ENCODE results near the gene ARSG. TPM values are rescaled to one million over a fixed set of nuclear protein-coding genes. Genes with fewer than 3 reads are reported as not detected.
"Not testable (repeated sequence)": the region's sequence is repeated elsewhere in the genome, so short reads cannot be mapped to it uniquely, and the experiment has no call there.

Gene ARSG
- total RNA-seq, 1 donor from 2014 or later: 3.4 TPM

GRCh38 chr17:68387435-68388218 lies 96.3 kb downstream of the ARSG start:
- DNase-seq (ENCODE audit: low spot score): no peak

DNA sequence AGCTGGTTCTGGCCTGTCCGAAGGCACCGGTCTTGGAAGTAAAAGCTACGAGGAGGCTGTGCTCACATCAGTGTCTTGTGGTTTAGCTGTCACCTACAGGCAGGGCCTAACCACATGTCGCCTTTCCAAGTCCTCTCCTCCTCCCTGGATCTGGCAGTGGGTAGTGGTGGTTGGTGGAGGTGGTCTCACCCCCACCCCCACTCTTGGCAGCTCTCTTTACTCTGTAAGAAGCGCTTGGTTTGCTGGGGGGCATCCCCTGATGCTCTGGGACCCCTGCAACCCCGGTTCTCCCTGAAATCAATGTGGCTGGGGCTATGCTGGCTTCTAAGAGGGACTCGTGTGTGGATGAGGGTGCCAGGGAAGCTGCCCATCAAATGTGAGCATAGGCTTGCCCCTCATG lies 97.7 kb downstream of the ARSG start:
- DNase-seq (ENCODE audit: low spot score) (no peak), ATAC-seq (no peak)

More at GRCh38 chr17:68387435-68388218, 96.3 kb downstream of the ARSG start:
- no peak for ATAC-seq

- ATAC-seq: no peak
- no peak for DNase-seq (ENCODE audit: low spot score)
These were observed 99.7 kb downstream of the ARSG start for GRCh38 chr17:68390888-68391545.

- ATAC-seq: peak; percentile 80
- peak; percentile 90 for DNase-seq (ENCODE audit: low spot score)
These were observed 100.4 kb downstream of the ARSG start for GRCh38 chr17:68391561-68392268.

DNA sequence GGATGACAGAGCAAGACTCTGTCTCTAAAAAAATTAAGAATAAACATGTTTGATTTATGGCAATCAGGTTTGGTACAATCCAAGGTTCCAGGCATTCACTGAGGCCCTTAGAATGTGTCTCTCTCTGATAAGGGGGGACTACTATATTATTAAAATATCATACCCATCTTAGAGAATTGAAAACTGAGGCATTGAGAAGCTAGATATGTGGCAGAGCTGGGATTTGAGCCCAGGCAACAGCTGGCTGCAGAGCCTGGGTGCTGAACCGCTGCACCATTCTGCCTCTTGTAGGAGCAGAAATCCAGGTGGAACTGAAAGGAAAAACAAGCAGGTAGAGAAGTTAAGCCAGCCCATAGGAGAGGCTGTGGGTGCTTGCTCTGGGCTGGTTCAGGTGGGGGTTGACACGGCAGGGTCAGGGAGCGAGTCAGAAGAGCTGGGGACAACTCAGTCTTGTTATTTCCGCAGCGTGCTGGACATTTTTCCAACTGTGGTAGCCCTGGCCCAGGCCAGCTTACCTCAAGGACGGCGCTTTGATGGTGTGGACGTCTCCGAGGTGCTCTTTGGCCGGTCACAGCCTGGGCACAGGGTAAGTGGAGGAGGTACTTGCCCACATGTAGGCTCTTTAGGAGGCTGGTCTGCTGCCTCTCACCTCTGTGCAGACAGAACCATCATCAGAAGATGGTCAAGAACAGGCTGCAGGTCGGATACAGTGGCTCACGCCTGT lies 103.5 kb downstream of the ARSG start:
- no peak for ATAC-seq
- no peak for DNase-seq (ENCODE audit: low spot score)

GRCh38 chr17:68396226-68397107 lies 105.2 kb downstream of the ARSG start:
- DNase-seq (ENCODE audit: low spot score): no peak
- peak; percentile 36 for ATAC-seq

GRCh38 chr17:68397108-68397536 lies 105.8 kb downstream of the ARSG start:
- no peak for DNase-seq (ENCODE audit: low spot score)
- no peak for ATAC-seq

DNA sequence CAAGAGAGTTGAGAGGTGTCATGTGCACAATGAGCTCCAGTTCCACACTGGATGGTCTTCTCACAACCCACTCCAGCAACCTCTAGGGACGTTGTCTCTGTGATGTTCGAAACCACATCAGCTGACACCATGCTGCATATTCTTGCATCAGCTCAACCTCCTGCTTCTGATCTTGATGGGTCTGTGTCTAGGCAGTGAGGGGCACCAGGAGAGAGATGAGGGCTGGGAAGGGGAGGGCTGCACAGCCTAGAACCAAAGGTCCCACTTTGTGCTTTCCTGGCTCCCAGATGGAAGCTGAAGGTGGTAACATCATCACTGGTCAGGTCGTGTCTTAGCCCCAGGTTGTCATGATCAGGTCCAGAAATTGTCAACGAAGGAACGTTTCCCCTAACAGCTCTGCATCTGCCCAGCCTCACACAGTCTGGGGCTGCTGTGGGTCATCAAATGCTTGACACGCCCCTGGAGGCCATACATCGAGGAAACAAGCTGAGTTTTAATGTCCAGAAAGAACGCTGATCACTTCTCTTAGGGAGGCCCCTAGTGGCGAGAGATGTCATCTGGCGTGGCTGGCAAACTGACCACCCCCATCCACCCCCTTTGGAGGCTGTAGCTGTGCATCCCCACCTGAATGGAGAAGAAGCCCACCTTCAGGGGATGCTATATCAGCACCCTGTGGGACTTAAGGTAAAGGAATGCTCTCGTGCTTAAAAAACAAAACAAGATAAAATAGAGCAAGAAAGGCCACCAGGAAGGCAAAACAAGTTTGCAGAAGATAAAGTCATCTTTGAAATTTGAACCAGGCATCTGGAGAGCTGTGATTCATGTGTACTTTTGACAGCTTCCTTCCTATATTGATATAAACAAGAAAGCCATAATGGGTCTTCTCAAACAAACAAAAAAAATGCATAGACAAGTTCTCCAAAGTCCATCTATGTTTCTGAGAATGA lies 107.7 kb downstream of the ARSG start:
- peak; percentile 91 for ATAC-seq

GRCh38 chr17:68399638-68400403 lies 108.5 kb downstream of the ARSG start:
- DNase-seq (ENCODE audit: low spot score): no peak
- no peak for ATAC-seq

More for the DNA sequence above, 107.7 kb downstream of the ARSG start:
- no peak for DNase-seq (ENCODE audit: low spot score)

DNA sequence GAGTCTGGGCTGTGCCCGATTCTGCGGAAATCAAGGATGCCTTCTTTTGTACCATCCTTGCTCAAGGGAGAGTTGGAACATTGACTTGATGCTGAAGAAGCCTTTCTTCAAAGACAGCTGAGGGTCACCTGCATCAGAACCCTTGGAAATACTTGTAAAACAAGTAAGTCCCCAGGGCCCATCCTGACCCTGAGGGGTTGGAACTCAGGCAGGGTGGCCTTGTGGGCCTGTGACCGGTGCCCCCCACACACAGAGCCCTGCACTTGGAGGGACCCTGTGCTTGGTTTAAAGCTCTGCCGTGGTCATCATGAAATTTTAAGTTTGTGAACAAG lies 109.1 kb downstream of the ARSG start:
- no peak for ATAC-seq
- no peak for DNase-seq (ENCODE audit: low spot score)

DNA sequence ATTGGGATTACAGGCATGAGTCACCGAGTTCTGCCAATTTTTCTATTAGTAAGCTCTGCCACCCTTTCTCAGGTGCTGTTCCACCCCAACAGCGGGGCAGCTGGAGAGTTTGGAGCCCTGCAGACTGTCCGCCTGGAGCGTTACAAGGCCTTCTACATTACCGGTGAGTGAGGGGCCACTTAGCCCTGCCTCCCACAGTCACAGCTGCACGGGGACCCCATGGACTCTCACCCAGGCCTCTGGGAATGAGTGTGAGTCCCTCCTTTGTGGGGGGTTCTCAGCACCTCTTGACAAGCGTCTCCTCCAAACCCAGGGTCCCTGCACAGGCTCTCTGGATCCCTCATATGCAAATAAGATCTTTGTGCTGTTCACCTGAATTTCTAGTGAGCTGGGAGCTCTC lies 110.0 kb downstream of the ARSG start:
- no peak for DNase-seq (ENCODE audit: low spot score)
- no peak for ATAC-seq

GRCh38 chr17:68403122-68403521 lies 111.8 kb downstream of the ARSG start:
- DNase-seq (ENCODE audit: low spot score) (no peak), ATAC-seq (peak; percentile 52)

GRCh38 chr17:68403837-68404236 lies 112.5 kb downstream of the ARSG start:
- not testable (repeated sequence) for DNase-seq (ENCODE audit: low spot score); ATAC-seq

GRCh38 chr17:68407656-68408055 lies 116.4 kb downstream of the ARSG start:
- not testable (repeated sequence) for ATAC-seq; DNase-seq (ENCODE audit: low spot score)

DNA sequence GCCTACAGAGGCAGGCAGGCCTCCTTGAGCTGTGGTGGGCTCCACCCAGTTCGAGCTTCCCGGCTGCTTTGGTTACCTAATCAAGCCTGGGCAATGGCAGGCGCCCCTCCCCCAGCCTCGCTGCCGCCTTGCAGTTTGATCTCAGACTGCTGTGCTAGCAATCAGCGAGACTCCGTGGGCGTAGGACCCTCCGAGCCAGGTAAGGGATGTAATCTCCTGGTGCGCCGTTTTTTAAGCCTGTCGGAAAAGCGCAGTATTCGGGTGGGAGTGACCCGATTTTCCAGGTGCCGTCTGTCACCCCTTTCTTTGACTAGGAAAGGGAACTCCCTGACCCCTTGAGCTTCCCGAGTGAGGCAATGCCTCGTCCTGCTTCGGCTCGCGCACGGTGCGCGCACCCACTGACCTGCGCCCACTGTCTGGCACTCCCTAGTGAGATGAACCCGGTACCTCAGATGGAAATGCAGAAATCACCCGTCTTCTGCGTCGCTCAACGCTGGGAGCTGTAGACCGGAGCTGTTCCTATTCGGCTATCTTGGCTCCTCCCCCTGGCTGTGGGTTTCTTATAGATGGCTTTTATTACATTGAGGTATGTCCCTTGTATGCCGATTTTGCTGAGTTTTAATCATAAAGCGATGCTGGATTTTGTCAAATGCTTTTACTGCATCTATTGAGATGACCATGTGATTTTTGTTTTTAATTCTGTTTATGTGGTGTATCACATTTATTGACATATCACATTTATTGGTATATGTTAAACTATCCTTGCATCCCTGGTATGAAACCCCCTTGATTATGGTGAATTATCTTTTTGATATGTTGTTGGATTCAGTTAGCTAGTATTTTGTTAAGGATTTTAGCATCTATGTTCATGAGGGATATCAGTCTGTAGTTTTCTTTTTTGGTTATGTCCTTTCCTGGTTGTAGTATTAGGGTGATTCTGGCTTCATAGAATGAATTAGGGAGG lies 122.6 kb downstream of the ARSG start:
- ATAC-seq: peak; percentile 33

GRCh38 chr17:68414901-68415300 lies 123.6 kb downstream of the ARSG start:
- ATAC-seq; DNase-seq (ENCODE audit: low spot score): not testable (repeated sequence)

More for the DNA sequence above, 122.6 kb downstream of the ARSG start:
- peak; percentile 60 for DNase-seq (ENCODE audit: low spot score)

GRCh38 chr17:68417317-68417716 lies 126.0 kb downstream of the ARSG start:
- DNase-seq (ENCODE audit: low spot score) (no peak), ATAC-seq (no peak)
